Measurements from ENCODE around the gene USP25. TPM values are rescaled to one million over a fixed set of nuclear protein-coding genes. Genes with fewer than 3 reads are reported as not detected.

USP25 gene
- total RNA-seq, 1 experiment from 2014 or later, result 26.1 TPM

DNA sequence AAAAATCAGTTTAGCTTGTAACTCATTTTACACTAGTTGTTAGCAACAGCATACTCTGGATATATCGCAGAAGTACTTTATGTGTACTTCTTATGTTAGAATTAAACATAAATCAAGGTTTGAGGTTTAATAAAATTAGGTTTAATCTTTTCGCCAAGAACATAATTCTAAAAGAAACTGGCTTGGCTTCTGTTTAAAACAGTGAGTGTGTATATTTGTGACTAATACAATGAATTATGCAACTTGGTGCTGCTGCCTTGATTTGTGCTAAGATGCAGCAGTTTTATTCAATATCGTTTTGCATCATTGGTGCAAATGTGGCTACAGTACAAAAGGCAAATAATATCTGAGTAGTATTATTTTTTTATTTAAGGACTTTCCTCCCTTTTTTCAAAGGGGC is 44.8 kb downstream of the USP25 start:
- in situ Hi-C loops (cut with HindIII; ENCODE audit: low pct_unique_long_range_greater_than_20kb, low sequenced_read_pairs), result no loop called here
- Histone ChIP-seq H3K4me1 (ENCODE audit: control insufficient read depth, insufficient read depth, low read length) (no peaks in the 10 kb centered on the region), H3K27me3 (ENCODE audit: control insufficient read depth, insufficient read depth, low read length) (no peaks in the 10 kb centered on the region), H3K27ac (ENCODE audit: low read length) (no peak overlapping the region), H3K9me3 (ENCODE audit: control insufficient read depth, insufficient read depth, low read depth, low read length) (no peaks in the 10 kb centered on the region), H3K4me3 (ENCODE audit: low read depth in 2 of 2, low read length in 2 of 2) (no peak overlapping the region), H3K36me3 (ENCODE audit: control insufficient read depth, insufficient read depth, low read length) (no peaks in the 10 kb centered on the region)
- TF ChIP-seq, protein P1, sequence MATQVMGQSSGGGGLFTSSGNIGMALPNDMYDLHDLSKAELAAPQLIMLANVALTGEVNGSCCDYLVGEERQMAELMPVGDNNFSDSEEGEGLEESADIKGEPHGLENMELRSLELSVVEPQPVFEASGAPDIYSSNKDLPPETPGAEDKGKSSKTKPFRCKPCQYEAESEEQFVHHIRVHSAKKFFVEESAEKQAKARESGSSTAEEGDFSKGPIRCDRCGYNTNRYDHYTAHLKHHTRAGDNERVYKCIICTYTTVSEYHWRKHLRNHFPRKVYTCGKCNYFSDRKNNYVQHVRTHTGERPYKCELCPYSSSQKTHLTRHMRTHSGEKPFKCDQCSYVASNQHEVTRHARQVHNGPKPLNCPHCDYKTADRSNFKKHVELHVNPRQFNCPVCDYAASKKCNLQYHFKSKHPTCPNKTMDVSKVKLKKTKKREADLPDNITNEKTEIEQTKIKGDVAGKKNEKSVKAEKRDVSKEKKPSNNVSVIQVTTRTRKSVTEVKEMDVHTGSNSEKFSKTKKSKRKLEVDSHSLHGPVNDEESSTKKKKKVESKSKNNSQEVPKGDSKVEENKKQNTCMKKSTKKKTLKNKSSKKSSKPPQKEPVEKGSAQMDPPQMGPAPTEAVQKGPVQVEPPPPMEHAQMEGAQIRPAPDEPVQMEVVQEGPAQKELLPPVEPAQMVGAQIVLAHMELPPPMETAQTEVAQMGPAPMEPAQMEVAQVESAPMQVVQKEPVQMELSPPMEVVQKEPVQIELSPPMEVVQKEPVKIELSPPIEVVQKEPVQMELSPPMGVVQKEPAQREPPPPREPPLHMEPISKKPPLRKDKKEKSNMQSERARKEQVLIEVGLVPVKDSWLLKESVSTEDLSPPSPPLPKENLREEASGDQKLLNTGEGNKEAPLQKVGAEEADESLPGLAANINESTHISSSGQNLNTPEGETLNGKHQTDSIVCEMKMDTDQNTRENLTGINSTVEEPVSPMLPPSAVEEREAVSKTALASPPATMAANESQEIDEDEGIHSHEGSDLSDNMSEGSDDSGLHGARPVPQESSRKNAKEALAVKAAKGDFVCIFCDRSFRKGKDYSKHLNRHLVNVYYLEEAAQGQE (IDR thresholded peaks at IDR 0.05; ENCODE audit: insufficient read depth in 1 of 2, low read depth in 2 of 2, low read length in 1 of 2), result no peak
- TF ChIP-seq TCF7L2 (IDR thresholded peaks at IDR 0.05; ENCODE audit: low read depth, low read length) (no peak), SIN3A (IDR thresholded peaks at IDR 0.05; ENCODE audit: borderline replicate concordance, insufficient read depth, low read depth, low read length) (no peak), POLR2AphosphoS5 (IDR thresholded peaks at IDR 0.05; ENCODE audit: low read depth, low read length) (no peak)
- TF ChIP-seq, protein P2, sequence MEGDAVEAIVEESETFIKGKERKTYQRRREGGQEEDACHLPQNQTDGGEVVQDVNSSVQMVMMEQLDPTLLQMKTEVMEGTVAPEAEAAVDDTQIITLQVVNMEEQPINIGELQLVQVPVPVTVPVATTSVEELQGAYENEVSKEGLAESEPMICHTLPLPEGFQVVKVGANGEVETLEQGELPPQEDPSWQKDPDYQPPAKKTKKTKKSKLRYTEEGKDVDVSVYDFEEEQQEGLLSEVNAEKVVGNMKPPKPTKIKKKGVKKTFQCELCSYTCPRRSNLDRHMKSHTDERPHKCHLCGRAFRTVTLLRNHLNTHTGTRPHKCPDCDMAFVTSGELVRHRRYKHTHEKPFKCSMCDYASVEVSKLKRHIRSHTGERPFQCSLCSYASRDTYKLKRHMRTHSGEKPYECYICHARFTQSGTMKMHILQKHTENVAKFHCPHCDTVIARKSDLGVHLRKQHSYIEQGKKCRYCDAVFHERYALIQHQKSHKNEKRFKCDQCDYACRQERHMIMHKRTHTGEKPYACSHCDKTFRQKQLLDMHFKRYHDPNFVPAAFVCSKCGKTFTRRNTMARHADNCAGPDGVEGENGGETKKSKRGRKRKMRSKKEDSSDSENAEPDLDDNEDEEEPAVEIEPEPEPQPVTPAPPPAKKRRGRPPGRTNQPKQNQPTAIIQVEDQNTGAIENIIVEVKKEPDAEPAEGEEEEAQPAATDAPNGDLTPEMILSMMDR (IDR thresholded peaks at IDR 0.05), result no peak
- no peak for DNase-seq (ENCODE audit: low read depth, low spot score)
- POLR2A ChIA-PET, result no interaction called here
- ATAC-seq, result no peak
- intact Hi-C loops (cut with micrococcal nuclease; ENCODE audit: unreplicated experiment), result no loop called here
- BruUV-seq (replicated peaks), result no TSS peak
- CTCF ChIA-PET, result no interaction called here

DNA sequence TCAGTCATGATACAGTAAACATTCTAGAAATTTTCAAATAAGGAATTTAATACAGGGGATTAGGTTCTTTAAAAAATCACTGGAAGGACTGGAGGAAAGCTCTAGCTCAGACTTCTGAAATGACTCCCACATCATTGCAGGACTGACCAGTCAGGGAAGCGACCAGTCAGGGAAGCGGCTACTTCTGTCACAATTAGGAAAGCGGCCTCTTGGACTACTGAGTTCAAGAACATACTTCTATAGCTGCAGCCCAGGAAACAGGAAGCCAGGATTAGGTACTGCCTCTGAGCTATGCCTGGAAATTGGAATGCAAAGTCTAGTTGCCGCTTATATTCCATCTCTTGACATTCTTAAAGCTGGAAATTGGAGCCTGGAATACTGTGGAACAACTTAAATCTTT is 45.5 kb downstream of the USP25 start:
- ATAC-seq (no peak), DNase-seq (ENCODE audit: low read depth, low spot score) (no peak)
- no peak overlapping the region for H3K4me3 ChIP-seq (ENCODE audit: low read depth in 2 of 2, low read length in 2 of 2)
- H3K9me3 ChIP-seq (ENCODE audit: control insufficient read depth, insufficient read depth, low read depth, low read length), result no peaks in the 10 kb centered on the region
- no peaks in the 10 kb centered on the region for H3K27me3 ChIP-seq (ENCODE audit: control insufficient read depth, insufficient read depth, low read length)
- no peaks in the 10 kb centered on the region; the same call in 1 of the 2 replicates for H3K36me3 ChIP-seq (ENCODE audit: control insufficient read depth, insufficient read depth, low read length)
- TF ChIP-seq SIN3A (IDR thresholded peaks at IDR 0.05; ENCODE audit: borderline replicate concordance, insufficient read depth, low read depth, low read length), result no peak
- ChIA-PET CTCF (no interaction called here), POLR2A (interaction anchor here (0.6 kb wide), 1 partner anchor 1456 kb away, joined by 6 read pairs; no protein-coding TSS in a partner anchor)
- in situ Hi-C loops (cut with HindIII; ENCODE audit: low pct_unique_long_range_greater_than_20kb, low sequenced_read_pairs) (no loop called here), intact Hi-C loops (cut with micrococcal nuclease; ENCODE audit: unreplicated experiment) (no loop called here)
- no TSS peak for BruUV-seq (replicated peaks)
- no peaks in the 10 kb centered on the region for H3K4me1 ChIP-seq (ENCODE audit: control insufficient read depth, insufficient read depth, low read length)
- no peak overlapping the region for H3K27ac ChIP-seq (ENCODE audit: low read length)

DNA sequence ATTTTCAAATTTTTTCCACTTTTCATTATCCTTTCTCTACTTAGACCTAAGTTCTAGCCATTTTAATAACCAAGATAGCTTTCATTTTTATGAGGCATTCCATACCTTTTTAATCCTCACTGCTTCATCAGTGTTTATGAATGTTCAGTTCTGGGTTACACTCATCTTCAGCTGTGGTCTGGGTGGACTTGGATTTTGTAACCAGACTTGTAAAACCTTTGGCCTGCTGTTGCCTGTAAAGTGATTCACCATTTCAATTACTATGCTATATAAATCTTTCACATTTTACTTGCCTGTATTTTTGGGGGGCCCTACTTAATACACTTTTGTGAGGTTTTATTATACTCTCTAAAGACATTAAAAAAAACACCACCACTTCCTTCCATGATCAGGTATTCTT is 46.2 kb downstream of the USP25 start:
- BruUV-seq (replicated peaks), result no TSS peak
- H3K4me3 ChIP-seq (ENCODE audit: low read depth in 2 of 2, low read length in 2 of 2), result no peak overlapping the region
- intact Hi-C loops (cut with micrococcal nuclease; ENCODE audit: unreplicated experiment), result no loop called here
- H3K36me3 ChIP-seq (ENCODE audit: control insufficient read depth, insufficient read depth, low read length), result no peaks in the 10 kb centered on the region; the same call in 1 of the 2 replicates
- POLR2A ChIA-PET, result no interaction called here
- no peaks in the 10 kb centered on the region for H3K27me3 ChIP-seq (ENCODE audit: control insufficient read depth, insufficient read depth, low read length)
- TF ChIP-seq POLR2AphosphoS5 (IDR thresholded peaks at IDR 0.05; ENCODE audit: low read depth, low read length) (no peak), SIN3A (IDR thresholded peaks at IDR 0.05; ENCODE audit: borderline replicate concordance, insufficient read depth, low read depth, low read length) (no peak), TCF7L2 (IDR thresholded peaks at IDR 0.05; ENCODE audit: low read depth, low read length) (no peak)
- TF ChIP-seq, protein P2 (IDR thresholded peaks at IDR 0.05), result no peak
- TF ChIP-seq, protein P1 (IDR thresholded peaks at IDR 0.05; ENCODE audit: insufficient read depth in 1 of 2, low read depth in 2 of 2, low read length in 1 of 2), result no peak
- ATAC-seq (no peak), DNase-seq (ENCODE audit: low read depth, low spot score) (no peak)
- CTCF ChIA-PET, result no interaction called here
- H3K27ac ChIP-seq (ENCODE audit: low read length), result no peak overlapping the region
- in situ Hi-C loops (cut with HindIII; ENCODE audit: low pct_unique_long_range_greater_than_20kb, low sequenced_read_pairs), result no loop called here
- H3K4me1 ChIP-seq (ENCODE audit: control insufficient read depth, insufficient read depth, low read length), result no peaks in the 10 kb centered on the region
- no peaks in the 10 kb centered on the region for H3K9me3 ChIP-seq (ENCODE audit: control insufficient read depth, insufficient read depth, low read depth, low read length)

All from Panc1 (cell line).